Erythroblast (primary cell): ENCODE measurements around the gene CBX5.

Source experiments
- GATA1 ChIP-seq: IDR thresholded peaks from 2 replicates; pipeline ENCODE4 v1.6.1; 2011; ENCODE audit warnings: low read depth, mild to moderate bottlenecking, control low read depth, low read length, moderate library complexity
- POLR2A ChIP-seq: IDR thresholded peaks from 2 replicates; pipeline ENCODE4 v1.6.1; 2011; ENCODE audit warnings: mild to moderate bottlenecking, low read length

DNA sequence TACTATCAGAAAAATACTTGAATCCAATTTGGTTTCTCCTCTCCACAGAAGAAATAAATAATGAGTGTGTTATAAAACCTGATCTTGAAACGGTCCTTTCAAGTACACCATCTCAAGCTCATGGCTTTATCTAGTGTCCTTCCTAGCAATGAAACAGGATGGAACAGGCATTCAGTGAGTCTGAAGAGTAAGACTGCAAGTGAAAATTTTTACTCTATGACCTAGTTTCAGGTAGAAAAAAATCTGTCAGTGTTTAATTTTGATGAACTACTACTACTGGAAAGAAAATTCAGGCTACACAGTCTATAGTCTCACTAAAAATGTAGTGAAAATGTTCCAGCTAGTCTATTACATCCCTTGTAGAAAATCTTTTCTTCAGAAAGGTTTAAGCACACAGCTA is 7.7 kb downstream of the CBX5 start:
- TF ChIP-seq POLR2A, result no peak
- TF ChIP-seq GATA1, result no peak
